Esophagus muscularis mucosa (tissue), 3 donors: ENCODE data around the gene CBL.

Source experiments
- CTCF ChIP-seq, 3 experiments: fragments of 200-600 bp in 2 of 3; fragments of 450-650 bp in 1 of 3; sonication (generic) in 2 of 3; IDR thresholded peaks; one replicate each; pipeline ENCODE4 v1.5.1; 2017 to 2019; ENCODE audit warnings: antibody characterized with exemption in 3 of 3, mild to moderate bottlenecking in 2 of 3, moderate library complexity in 1 of 3
- POLR2A ChIP-seq: fragments of 450-650 bp; IDR thresholded peaks from one replicate; pipeline ENCODE4 v1.6.1; 2017; ENCODE audit warnings: antibody characterized with exemption, moderate library complexity, mild to moderate bottlenecking, low read depth
- POLR2AphosphoS5 ChIP-seq, 2 donors: sonication (generic); formaldehyde crosslinking; IDR thresholded peaks; one replicate each; pipeline ENCODE4 v1.6.1; 2017; ENCODE audit warnings: antibody characterized with exemption in 2 of 2

- TF ChIP-seq POLR2A: no peak
- no peak for TF ChIP-seq POLR2AphosphoS5 (IDR thresholded peaks at IDR 0.05)
- no peak for TF ChIP-seq CTCF (IDR thresholded peaks at IDR 0.05)
These were observed 110.0 kb downstream of the CBL start for GRCh38 chr11:119316016-119316728.
